ENCODE measurements around the gene CCDC40.

GRCh38 chr17:80018917-80019651, 17.4 kb upstream of the CCDC40 start:
- TF ChIP-seq CTCF (conservative IDR thresholded peaks at IDR 0.05 in 1 of 2, IDR thresholded peaks at IDR 0.05 in 1 of 2; ENCODE audit: extremely low read depth in 1 of 2, insufficient read depth in 1 of 2, low read depth in 1 of 2, low read length in 2 of 2) (no peak), EZH2 (IDR thresholded peaks at IDR 0.05; ENCODE audit: borderline replicate concordance, low read length) (no peak)
